ENCODE results near the gene CLASRP. TPM values are rescaled to one million over a fixed set of nuclear protein-coding genes. Genes with fewer than 3 reads are reported as not detected.

Gene CLASRP
- total and polyA plus RNA-seq, 9 of the 15 experiments (the other 6 are each of a cell fraction or from before 2014, with no cell fraction given): 0.94 to 86.3 (median 44.0) TPM

- TF ChIP-seq TFE3 (CRISPR knock-in tag; IDR thresholded peaks at IDR 0.05) (peak; percentile 40), PHB (CRISPR knock-in tag; IDR thresholded peaks at IDR 0.05) (no peak; the same call in 1 of the 2 replicates), HCFC1 (IDR thresholded peaks at IDR 0.05; ENCODE audit: low read depth, low read length) (peak; percentile 87), MEIS2 (IDR thresholded peaks at IDR 0.05; ENCODE audit: partially characterized antibody) (peak; percentile 90), HDGF (IDR thresholded peaks at IDR 0.05) (no peak), SMARCA5 (IDR thresholded peaks at IDR 0.05) (no peak), ZBTB1 (CRISPR knock-in tag; IDR thresholded peaks at IDR 0.05; ENCODE audit: borderline replicate concordance, low read depth) (peak; percentile 81; the same call in 1 of the 2 replicates), UBTF (IDR thresholded peaks at IDR 0.05; ENCODE audit: borderline replicate concordance in 1 of 2, low read depth in 2 of 2, low read length in 2 of 2) (peak; percentile 44 to 85; a peak in 3 of 4 replicates), NCOA1 (IDR thresholded peaks at IDR 0.05; ENCODE audit: low read depth) (peak; percentile 91), MXD1 (CRISPR knock-in tag; IDR thresholded peaks at IDR 0.05; ENCODE audit: borderline replicate concordance, poor library complexity, severe bottlenecking) (peak; percentile 95), GTF2F1 (IDR thresholded peaks at IDR 0.05; ENCODE audit: low read depth, low read length) (no peak), GTF3C2 (IDR thresholded peaks at IDR 0.05; ENCODE audit: borderline replicate concordance, extremely low read depth, insufficient read length) (no peak), RB1 (IDR thresholded peaks at IDR 0.05; ENCODE audit: low read depth) (peak; percentile 98), ZNF717 (CRISPR knock-in tag; IDR thresholded peaks at IDR 0.05) (no peak), CXXC5 (CRISPR knock-in tag; IDR thresholded peaks at IDR 0.05) (peak; percentile 95), MCM5 (IDR thresholded peaks at IDR 0.05; ENCODE audit: low read depth) (no peak), DIDO1 (tag; IDR thresholded peaks at IDR 0.05; ENCODE audit: low read depth) (peak; percentile 81), NFRKB (IDR thresholded peaks at IDR 0.05; ENCODE audit: low read depth) (0 out of 2 replicates have a peak, but pooled peaks have one; percentile 14), RBM34 (IDR thresholded peaks at IDR 0.05; ENCODE audit: borderline replicate concordance, insufficient read depth, low read length) (no peak), SIX5 (IDR thresholded peaks at IDR 0.05; ENCODE audit: borderline replicate concordance in 1 of 2, insufficient read depth in 1 of 2, low read depth in 1 of 2, low read length in 2 of 2) (peak; percentile 37 to 52; a peak in 3 of 4 replicates), MTA1 (IDR thresholded peaks at IDR 0.05; ENCODE audit: borderline replicate concordance) (no peak)
These were observed 40.4 kb downstream of the CLASRP start, which contains the start of gene GEMIN7 (continued) for GRCh38 chr19:45079063-45079910.
